Activated CD4-positive, alpha-beta T cell treated with anti-CD3 and anti-CD28 coated beads, Interleukin-2, amount 50 U/mL, for 16 hours (primary cell): ENCODE measurements around the gene CHST11.
"Not testable (repeated sequence)": the region's sequence is repeated elsewhere in the genome, so short reads cannot be mapped to it uniquely, and the experiment has no call there.

Experiments
- DNase-seq: peaks from one replicate; pipeline ENCODE4 v3.0.0-alpha.2; 2020

Gene CHST11

DNA sequence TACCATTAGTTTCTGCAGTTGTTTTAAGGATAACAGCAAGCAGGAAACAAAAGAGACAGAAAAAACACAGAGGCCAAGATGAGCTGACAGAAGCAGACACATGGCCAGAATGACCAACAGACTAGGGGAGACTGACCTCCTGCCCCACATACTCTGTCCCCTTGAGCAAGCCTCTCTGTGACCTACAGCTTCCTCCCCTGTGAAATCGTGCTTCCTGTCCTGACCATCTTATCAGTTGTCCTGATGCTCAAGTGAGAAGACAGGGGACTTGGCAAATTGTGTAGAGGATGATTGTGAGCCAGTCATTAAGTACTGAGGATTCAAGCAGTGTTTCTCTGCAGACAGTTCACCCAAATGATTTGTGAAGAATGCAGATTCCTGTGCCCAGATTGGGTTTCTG, 272.3 kb downstream of the CHST11 start:
- DNase-seq = no peak

DNA sequence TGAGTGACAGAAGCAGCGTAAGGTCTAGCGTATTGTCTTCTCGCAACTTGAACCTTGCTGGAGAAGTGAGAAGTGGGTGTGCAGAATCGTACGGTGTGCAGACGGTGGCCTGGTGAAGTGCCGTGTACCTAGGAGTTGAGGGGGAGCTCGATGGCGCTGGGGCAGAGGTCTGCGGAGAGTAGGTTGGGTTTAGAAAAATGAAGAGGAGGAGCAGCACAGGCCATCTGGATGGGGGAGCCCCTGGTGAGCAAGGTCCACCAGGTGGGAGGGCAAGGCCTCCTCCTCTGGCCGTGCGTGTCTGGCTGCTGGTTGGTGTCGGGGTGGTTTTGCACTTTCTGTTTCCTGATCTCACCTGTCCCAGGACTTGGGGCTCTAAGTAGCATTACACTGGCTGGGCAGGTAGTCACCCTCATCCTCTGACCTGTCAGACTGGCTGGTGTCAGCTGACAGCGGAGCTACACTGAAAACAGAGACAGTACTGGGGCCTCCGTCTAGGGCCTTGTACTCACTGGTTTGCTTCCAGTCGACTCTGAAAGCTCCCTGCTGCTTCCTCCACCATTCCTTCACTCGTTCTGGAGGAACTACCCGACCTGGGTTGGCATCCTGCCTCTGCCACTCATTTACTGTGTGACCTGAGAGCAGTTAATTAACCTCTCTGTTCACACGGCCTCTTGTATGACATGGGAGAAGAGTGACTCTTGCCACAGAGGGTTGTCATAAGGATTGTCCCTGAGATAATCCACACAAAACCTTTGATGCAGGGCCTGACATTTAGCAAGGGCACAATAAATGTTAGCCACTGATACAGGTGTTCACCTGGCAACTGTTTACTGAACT, 273.1 kb downstream of the CHST11 start:
- no peak for DNase-seq

DNA sequence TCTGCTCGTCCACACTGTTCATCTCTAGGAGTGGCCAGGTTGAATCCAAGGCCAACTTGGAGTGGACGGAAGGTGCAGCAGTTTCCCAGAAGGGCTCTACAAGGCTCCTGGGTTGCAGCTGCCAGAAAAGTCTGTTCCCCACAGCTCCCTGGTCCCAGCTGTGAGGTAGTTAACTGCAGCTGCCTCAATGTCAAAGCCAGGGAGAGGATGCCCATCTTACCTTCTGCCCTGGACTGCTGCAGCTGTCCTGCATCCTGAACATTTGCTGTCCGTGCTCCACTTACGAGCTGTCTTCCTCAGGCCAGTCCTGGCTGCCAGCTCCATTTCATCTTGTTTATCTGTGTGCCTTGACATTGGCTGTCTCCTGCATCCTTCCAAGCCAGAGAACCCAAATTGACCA, 274.0 kb downstream of the CHST11 start:
- DNase-seq = no peak

DNA sequence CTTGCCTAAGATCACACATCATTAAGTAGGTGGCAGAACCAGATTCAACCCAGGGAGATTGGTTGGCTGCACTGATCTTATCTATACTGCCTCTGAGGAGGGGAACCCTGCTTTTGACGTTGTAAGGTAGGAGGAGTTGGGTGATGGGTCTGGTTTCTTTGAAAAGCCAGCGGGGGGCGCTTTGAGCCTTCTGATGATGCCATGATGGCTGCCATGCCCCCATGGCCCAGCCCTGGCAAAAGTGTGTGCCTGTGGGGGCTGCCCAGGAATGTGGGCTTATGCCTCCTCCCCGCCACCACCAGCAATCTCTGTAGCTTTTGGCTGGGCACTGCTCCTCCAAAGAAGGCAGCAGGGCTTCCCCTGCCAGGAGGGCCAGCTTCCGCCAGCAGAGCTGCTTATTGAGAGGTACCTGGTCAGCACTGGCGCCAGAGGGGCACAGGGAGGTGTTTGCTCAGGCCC, 277.0 kb downstream of the CHST11 start:
- peak; percentile 59 for DNase-seq

- DNase-seq = no peak
Measured at GRCh38 chr12:104734541-104735095, 277.9 kb downstream of the CHST11 start.

- DNase-seq = no peak
Measured at GRCh38 chr12:104735801-104736200, 279.1 kb downstream of the CHST11 start.

- DNase-seq = no peak
Measured at GRCh38 chr12:104736307-104736706, 279.6 kb downstream of the CHST11 start.

- DNase-seq = no peak
Measured at GRCh38 chr12:104737113-104737512, 280.4 kb downstream of the CHST11 start.

DNA sequence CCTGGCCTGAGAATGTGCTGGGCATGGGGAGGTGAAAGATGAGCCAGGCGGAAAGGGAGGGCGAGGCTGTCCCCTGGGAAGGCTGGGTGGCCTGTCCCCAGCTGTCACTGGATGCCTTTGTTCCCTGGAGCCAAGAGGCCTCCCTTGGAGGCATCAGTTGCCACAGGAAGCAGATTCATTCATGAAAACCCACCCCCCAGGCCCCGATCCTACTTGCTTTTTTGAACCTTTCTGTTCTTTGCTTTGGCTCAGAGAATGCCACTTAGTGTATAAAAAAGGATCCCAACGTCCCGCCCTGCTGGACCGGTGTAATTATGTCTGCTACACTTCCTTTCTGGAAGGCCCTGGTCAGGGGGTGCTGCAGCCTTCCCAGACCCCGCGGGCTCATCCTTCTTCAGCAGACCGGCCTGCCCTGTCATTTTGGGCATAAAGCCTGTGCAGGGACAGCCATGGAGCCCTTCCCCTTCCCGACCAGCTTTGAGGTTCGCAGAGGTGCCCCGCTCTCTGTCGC, 281.1 kb downstream of the CHST11 start:
- DNase-seq = no peak

DNA sequence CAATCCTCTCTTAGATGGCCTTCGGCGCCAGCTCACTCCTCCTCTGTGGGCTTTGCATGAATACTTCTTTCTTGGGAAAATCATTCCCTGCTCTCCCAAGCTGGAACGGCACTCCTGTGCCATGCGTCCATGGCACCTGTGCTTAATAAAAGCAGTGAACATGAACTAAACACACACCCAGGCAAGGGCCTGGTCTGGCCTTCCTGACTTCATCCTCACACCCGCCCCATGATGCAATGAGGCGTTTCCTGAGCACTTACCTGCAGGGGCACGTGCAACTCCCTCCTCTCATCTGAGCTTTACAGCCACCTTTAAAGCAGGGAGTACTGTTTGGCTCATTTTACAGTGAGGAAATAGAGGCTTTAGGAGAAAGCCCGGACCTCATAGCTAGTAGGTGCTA, 281.6 kb downstream of the CHST11 start:
- no peak for DNase-seq

DNA sequence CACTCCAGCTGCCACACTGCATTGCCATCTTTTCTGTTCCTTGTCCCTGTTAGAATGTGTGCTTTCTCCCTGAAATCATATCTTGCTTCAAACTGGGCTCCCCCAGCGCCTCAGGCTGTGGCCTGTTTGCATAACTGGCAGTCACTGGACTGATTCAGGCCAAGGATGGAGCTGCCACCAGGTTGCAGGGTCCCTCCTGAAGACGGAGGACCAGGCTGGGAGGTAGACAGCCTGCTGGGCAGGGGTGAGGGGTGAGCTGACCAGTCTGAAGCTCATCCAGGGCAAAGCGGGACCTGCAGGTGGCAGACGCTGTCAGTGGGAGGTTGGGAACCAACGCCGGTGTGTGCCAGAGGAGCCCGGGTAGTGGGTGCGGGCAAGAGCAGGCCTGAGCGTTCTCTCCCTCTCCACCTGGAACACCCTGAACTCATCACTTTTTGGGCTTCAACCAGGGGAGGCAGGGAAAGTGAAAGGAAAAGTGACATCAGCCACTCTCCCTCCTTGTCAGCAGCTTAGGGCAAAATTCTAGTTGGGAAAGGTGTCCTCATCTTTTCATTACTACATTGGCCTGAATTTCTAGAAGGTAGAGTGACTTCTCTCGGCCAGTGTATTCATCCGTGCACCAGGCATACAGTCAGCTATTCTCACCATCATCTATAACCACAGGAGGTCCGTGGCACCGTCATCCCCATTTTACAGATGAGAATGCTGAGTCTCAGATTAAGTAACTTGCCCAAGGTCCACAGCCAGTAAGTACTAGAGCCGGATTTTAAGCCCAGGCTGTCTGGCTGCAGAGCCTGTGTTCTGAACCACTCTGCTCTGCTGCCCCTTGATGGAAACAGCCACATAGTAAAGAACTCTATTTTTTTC, 282.3 kb downstream of the CHST11 start:
- DNase-seq = peak; percentile 25

DNA sequence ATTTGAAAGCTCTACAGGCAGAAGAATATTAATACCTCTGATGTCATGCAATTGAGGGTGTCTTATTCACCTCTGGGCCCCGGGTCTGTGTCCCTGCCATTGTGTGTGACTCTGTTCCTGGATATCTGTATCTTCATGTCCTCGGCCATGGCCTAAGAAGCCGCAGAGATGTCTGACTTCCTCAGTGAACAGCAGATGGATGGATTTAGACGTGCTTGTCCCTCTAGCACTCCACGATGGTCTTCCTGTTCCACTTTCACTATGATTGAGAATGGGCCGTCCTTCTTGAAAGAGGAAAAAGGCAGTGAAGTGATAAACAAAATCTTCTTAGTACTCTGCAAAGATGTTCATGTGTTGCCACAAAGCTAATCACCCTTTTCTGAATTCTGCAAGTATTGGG, 283.9 kb downstream of the CHST11 start:
- peak; percentile 73 for DNase-seq

- peak; percentile 26 for DNase-seq
Measured at GRCh38 chr12:104741077-104741476, 284.3 kb downstream of the CHST11 start.

DNA sequence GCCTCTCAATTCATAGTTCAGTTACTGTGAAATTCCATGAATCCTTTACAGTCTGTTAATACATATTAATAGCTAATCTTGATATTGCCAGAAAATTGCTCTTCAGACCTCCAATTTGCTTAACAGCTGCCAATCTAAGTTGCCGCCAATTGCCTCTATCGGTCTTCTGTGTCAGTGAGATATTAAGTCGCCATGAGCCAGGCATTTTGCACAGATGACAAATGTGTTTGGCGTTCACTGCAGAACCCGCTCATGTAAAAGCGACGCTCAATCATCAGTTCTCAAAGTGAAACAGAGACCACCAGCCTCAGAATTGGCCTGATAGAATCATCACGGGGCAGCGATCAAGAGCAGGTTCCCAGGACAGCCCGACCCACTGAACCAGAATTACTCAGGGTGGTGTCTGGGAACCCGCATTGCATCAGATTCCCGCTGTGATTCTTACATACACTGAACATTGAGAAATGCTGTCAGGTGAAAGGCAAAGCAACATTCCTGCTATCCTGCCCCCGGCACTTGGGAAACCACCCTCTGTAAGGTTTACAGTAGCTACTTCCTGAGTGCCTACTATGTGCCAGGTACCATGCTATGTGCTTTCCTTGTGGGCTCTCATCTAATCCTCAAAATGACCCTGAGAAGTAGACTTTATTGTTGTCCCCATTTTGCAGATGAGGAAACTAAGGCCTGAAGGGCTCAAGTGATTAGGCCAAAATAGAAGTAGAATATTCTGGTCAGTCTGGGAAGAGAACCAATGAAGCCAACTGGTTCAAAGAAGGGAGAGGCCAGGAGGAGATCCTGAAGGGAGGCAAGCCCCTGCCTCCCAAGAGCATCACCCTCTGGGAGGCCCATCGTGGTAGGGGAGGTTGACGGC, 285.0 kb downstream of the CHST11 start:
- DNase-seq = no peak

- DNase-seq = no peak
Measured at GRCh38 chr12:104742551-104743201, 285.9 kb downstream of the CHST11 start.

DNA sequence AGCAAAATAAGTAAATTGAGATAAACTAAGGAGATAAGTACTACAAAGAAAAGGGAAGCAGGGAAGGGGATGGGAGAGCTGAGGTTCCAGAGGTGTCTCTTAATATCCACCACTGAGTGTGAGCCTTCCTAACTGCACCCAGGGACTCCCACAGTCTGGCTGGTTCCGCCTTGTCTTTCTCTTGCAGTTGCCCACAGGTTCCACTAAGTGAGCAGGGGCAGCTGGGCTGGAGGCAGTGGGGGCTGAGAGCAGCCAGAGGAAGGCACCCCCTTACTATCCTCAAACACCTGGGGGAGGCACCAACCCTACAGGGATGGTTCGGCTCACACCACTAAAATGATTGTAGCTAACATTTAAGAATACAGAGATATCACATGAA, 286.4 kb downstream of the CHST11 start:
- no peak for DNase-seq

- not testable (repeated sequence) for DNase-seq
Measured at GRCh38 chr12:104743753-104744548, 287.2 kb downstream of the CHST11 start.

- DNase-seq = no peak
Measured at GRCh38 chr12:104746467-104747088, 289.8 kb downstream of the CHST11 start.

DNA sequence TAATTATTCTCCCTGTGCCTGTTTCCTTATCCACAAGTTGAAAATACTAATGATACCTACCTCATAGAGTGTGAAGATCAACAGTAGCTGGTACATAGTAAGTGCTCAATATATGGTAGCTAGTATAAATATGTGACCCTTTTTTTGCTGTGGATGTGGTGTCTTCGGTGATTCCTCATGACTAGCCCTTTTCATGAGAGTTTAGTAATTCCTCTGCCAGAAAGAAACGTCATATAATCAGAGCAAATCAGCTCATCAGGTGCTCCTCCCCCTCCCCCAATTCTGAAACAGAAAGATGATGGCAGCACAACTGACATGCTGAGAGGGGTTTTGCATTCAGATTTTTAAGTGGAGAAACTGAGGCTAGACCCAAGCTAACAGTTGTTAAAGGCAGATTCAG, 290.6 kb downstream of the CHST11 start:
- DNase-seq = no peak

DNA sequence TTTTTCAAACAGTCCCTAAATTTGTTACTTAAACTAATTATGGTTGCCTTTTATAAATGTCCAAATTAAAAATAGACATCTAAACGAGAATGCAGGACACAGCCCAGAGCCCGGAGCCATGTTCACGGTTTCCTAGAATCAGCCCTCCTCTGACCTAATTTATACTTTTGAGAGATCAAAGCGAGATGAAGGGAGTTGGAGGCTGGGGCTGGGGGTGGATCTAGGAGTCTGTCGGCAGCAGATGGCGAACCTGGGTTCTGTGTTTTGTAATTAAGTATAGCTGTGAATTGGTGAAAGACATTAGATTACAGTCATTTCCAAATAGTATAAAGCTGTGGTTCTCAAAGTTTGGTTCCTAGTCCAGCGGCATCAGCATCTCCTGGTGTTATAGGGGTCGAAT, 291.2 kb downstream of the CHST11 start:
- no peak for DNase-seq

DNA sequence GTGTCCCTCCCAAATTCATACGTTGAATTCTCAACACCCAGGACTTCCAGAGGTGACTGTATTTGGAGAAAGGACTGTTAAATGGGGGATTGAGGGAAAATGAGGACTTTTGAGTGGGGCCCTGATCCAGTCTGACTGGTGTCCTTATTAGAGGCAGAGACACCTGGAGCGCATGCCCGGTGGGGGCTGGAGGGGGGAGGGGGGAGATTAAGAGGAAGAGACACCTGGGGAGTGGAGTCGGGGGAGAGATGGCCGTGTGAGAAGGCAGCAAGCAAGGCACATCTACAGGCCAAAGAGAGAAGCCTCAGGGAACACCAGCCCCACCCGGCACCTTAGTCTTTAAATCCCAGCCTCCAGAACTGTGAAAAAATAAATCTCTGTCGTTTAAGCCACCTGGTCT, 291.6 kb downstream of the CHST11 start:
- DNase-seq = no peak
